ENCODE data around the gene STK38L.

GRCh38 chr12:27219693-27220054 is 24.4 kb upstream of the STK38L start:
- TF ChIP-seq CTCF (IDR thresholded peaks at IDR 0.05) = no peak
- no peak for TF ChIP-seq POLR2AphosphoS5 (IDR thresholded peaks at IDR 0.05; ENCODE audit: low read depth, low read length)
